HTERT RPE-1 (cell line): ENCODE data around the gene ZBTB20.

Experiments used
- in situ Hi-C: fragments of 300-500 bp; cut with MboI; formaldehyde crosslinking; loops from 4 replicates; pipeline ENCODE4 v1.14.3; 2020; ENCODE audit warnings: low sequenced_read_pairs

The ZBTB20 gene

DNA sequence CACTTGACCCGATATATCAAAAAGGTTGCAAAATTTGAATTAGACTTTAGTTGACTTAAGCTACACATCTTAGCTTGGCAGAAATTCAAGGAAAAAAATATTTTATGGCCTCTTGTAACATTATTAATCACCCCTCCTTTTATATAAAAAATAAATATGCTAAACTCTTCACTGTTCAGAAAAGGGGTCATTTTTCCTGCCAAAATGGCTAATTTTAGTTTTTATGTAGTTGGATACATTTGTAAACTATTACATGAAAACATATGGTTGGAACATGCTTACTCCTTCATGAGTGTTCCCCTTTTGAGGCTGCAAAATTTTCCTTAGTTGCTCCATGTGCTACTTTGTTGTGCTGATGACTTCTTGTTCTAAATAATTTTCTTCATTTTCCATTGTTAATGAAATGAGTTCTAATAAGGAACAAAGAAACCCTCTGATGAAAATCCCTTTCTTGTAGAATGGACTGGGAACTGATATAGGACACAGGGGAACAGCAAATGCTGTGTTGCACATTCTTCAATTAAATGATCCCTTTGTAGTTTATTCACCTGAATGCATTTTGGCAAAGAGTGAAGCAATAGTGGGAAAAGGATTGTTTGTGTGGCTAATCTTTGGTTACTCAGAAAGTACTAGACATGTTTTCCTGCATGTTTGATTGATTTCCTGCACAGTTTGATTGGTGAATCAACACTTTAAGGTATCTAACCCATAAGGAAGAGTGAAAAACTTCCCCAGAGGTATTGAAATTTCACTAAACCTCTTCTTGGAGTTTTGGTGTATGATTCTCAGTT, 503.9 kb downstream of the ZBTB20 start:
- in situ Hi-C loops: no loop called here

DNA sequence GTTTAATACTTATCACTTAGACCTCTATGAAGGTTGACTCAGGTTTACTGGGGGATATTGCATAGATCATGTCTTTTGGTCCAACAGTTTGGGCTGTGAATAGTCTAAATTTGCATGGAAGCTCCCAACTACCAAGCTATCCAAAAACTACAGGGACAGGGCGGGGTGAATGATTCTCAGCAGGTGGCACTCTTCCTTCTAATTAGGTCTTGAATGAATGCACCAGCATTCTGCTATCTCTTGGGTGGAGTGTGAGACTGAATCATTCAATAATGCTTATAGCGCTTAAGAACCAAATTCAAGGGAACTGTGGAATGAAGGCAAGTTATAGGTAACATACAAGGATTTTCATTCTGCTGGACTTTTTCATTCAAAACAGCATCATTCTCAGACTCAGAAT, 507.0 kb downstream of the ZBTB20 start:
- in situ Hi-C loops: no loop called here

DNA sequence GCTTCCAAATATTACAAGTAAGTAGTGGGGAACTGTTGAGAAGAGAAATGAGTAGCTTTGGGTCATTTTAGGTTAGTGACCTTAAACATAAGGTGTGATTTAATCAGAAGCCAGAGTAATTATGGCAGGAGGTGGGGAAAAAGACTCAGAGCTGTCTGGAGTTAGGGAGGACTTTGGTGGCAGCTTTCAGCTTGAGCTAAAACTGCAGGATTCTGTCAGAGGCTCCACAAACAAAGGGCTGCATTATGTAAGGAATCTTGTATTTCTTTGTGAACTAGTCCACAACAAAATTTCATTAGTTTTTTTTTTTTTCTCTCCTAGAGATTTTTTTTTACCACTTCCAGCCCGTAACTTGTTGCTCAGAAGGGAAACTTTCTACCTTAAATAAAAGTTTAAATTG, 507.9 kb downstream of the ZBTB20 start:
- in situ Hi-C loops: no loop called here

DNA sequence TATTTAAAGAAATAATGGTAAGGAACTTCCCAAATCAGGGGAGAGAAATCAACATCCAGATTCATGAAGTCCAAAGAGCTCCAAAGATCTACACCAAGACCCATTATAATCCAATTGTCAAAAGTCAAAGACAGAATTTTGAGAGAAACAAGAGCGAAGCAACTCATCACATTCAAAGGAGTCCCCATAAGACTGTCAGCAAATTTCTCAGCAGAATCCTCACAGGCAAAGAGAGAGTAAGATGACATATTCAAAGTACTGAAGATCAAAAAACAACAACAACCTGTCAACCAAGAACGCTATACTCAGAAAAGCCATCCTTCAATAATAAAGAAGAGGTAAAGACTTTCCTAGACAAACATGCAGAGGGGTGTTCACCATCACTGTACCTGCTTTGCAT, 511.2 kb downstream of the ZBTB20 start:
- in situ Hi-C loops: no loop called here

DNA sequence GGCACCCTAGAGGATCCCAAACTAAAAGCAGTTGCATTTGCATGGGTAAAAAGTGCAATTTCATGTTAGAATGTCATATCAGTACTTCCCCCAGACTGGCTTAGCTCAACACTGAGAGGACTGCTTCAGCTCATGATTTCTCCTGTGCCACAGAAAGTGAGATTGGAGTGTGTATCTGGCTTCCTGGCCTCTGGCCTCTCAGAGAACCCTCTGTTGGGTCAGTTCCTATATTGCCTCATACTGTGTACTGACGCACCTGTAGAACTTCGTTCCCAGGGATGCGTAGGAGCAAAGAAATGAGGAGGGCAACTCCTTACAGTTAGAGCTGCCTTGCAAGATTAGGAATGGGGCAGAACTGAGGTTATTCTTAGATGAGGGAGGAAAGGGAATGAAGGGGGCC, 512.5 kb downstream of the ZBTB20 start:
- in situ Hi-C loops: no loop called here

DNA sequence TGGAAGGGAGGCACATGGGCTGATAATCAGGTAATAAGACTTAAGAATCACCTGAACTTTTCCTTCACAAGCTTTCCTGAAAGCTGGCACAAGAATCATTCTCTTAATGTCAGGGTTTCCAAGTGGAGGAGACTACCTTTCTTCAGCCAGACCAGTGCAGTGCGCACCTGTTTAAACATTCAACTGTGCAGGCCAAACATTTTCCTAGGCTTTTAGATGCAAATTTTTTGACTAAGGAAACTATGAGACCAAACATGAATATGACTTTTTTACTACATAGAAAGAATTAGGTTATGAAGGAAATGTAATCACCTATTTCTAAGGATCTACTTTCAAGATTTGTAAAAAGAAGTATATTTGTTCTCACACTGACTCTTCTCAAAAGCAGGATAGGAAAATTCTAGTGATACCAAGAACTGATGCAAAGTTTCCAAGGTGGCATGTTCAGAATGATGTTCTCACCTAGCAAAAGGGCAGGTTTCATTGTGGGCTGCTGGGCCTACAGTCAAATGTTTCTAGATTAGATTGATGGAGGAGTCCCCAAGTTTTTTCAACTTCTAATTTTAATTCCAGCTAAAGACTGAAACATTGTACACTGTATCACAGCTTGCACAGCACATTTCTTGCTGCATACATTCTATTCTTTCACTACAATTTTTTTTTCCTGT, 514.2 kb downstream of the ZBTB20 start:
- in situ Hi-C loops: no loop called here

DNA sequence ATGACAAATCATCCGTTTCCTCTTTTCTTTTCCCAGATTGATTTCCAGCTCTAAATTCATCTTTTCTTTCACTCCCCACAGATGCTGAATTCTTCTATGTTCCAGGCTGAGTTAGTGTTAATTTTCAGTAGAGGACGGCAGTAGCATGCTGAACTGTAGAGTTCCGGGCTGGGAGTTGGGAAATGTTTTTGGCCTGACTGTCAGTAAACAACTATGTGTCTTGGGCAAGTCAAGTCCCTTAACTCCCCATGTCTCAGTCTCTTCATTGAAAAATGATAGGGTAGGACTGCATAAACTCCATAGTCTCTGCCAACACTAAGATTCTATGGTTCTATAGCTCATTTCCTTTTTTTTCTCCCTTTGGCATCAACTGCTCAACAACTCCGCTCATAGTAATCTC, 519.3 kb downstream of the ZBTB20 start:
- in situ Hi-C loops: no loop called here

DNA sequence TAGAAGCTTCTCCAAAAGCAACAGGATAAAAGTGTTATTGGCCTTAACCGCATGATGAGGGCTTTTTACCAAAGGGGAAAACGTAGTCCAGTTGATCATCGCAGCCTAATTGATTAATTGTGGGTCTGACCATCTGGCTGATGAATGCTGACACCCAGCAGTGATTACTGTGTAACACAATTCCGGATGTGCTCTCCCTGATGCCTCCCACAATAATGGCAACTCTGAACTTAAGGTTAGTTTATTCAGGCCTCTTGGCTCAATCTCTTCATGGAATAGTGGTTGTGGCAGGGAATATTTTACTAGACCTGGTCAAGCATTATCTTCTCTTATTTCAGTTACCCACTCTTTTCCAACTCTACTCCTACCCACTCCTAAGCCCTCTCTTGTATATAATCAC, 520.3 kb downstream of the ZBTB20 start:
- in situ Hi-C loops: no loop called here

DNA sequence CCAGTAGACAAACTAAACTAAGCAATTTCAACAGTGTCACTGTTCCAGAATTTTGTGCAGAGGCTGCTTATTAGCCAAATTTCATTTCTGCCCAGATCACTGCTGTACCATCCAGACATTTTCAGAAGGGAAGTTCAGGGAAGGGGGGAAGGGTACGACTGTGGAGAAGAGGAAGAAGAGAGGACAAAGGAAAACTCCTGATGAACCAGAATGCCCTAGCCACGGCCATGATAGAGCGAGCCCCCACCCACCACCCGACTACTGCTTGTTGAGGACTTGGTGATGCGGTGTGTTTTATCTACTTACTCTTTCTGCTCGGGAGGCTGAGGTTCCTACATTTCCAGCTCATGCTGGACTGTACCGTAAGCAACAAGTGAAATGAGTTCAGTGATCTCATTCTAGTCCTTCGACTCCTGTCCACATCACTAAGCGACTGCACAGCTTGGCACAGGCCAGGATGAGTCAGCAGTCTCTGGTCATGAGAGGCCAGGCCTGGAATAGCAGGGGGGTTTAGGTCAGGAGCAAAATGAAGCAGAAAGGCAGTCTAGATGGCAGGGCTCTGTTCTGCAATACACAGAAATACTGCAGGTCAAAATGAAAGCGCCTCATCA, 522.4 kb downstream of the ZBTB20 start:
- in situ Hi-C loops: no loop called here

DNA sequence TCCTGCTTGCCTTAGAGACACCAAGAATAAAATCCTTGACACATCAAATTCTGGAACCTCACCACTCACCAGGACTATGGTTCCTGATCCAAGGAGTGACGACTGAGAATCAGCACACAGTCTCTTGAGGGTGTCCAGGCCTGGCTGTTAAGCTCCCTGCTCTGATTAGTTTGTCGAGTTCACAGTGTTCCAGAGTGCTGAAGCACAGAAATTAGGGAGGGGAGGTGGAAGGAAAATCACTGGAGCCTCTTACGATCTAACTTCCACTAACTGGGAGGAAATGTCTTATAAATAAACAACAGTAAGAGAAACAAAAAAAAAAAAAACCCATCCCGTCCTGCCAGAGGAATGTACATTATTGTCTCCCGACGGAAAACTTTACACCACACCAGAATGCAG, 523.0 kb downstream of the ZBTB20 start:
- in situ Hi-C loops: no loop called here

DNA sequence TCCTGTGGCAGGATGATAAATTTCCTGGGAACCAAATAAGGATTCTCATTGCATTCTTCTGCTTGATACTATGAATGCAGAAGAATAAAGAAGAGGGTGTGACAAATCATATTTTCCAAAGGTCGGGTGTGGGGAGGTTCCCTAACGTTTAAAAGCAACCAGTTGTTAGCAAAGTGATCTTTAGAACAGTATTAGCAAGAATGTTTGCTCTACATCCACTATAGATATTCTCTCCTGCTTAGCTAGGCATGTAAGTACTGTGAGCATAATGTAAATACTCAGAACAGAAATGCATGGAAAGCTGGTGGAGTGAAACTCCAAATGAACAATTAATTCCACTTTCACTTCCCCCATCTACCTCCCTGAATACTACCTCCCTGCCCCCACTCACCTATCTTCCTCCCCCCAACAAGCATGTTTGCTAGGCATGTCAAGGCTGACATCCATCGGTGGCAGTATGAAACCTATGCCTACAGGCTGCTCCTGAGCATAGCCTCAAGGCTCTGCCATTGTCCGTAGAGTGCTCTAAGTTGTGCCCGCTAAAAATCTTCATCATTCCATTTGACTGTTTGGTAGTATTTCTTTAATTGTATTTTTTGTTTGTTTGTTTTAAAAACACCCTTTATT, 523.6 kb downstream of the ZBTB20 start:
- in situ Hi-C loops: no loop called here

DNA sequence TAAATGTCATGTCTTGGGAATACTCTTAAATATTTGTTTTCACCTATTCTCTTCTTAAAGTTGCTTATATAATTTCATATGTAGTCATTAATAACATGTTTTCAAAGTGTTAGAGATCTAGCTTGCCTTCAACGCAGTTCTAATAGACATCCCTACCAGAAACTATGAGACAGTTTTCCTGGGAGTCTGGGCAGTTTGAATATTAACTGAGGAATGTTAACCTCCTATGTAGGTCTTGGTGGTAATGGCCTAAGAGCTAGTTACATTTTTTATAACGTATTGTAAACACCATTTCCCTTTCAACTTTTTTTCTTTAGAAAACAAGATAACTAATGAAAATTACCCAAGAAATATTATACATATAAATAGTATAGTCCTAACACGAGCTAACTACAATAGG, 525.1 kb downstream of the ZBTB20 start:
- in situ Hi-C loops: no loop called here

DNA sequence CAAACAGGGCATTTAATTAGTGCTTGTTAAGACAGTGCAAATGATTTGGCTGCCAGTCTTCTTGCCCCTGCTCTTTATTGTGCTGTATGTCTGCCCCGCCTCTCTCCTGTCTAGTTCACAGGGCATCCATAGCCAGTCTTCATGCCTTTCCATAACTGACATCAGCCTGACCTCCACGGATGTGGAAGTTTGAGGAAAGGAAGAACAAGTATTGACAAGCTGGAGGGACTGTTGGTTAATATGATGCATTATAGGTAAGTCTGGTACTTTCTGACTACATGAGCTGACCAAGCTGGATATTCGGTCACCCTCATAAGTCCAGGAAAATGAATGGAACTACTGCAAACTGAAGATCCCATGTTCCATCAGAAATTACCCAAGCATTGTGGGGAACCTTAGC, 527.3 kb downstream of the ZBTB20 start:
- in situ Hi-C loops: no loop called here

DNA sequence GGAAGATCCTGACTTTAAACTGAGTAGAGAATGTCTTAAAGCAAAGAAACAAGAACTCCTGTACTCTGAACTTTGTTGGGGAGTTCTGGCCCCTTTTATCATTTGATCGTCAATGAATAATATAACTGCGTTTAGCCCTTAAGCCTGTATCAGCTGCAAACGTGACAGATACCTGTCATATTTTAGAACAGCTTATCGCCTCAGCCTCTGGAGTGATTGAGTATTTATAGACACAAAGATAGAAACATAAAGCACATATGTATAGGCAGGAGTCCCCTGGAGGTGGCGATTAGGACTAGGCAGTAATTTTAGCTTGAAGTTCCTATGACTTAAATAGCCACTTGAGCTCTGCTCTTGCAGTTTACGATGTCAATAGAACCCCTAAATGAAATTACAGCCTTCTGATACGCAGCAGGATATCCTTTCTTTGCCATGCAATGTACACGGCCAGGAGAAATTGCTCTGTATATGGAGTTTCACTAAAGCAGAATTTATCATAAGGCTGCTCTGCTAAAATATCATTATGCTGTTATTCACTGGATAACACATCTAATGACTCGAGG, 531.5 kb downstream of the ZBTB20 start:
- in situ Hi-C loops: no loop called here

DNA sequence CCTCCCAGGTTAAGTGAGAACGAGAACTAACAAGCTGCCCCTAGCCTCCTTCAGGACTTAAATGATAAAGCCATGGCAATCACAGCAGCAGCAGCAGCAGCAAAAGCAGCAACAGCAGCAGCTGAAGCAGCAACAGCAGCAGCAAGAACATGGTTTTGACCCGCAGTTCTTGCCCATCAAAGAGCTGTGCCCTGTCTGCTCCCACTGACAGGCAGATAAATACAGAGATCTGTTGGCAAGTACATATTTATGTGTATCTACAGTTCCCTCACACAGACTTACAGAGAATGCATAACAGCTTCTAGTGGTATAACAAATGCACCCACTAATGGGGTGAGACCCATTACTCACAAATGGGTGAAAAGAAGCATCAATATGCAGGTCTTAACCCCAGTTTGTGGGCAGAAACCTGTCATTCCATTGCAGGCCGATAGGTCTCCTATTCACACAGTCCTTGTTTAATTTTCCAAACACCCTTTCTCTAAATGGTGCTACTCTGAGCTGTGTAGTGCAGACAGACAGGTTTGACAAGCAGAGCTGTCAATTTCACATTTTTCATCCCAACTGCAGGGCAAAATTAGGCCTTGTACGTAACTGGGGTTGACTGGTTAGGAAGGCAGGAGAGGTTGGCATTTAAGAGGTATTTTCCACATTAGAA, 537.0 kb downstream of the ZBTB20 start:
- in situ Hi-C loops: no loop called here

DNA sequence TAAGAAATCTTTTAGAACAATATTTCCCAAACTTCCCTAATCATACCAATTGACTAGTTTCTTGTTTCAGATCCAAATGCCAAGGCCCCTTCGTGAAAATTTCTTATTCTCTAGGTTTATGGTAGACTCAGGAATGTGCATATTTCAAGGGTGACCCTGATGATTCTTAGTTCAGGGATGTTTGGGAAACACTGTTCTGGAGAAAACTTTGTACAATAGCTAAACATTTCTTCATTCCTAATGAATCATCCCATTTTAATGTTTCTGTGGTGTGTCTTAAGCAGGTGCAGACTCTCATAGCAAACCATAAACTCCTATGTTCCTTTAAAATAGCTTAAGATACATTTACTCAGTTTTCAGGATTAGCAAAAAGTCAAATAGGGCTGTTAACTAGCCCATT, 538.8 kb downstream of the ZBTB20 start:
- in situ Hi-C loops: no loop called here

DNA sequence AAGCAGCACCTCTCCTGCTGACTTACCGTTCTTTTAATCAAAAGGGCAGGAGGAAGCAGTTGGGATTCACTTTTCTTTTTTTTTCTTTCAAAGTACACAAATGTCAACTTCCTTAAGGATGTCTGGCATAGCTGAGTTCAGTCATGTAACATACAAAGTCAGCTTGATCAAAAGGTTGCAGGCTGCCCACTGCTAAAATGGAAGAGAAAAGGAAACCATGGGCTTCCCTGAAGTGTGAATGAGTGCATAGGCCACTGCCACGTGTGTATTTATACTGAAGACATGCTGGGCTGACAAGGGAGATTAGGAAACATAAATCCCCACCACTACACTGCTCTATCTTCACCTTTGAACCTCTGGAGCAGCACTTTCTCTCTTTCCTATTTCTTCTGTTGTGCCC, 540.8 kb downstream of the ZBTB20 start:
- in situ Hi-C loops: no loop called here

DNA sequence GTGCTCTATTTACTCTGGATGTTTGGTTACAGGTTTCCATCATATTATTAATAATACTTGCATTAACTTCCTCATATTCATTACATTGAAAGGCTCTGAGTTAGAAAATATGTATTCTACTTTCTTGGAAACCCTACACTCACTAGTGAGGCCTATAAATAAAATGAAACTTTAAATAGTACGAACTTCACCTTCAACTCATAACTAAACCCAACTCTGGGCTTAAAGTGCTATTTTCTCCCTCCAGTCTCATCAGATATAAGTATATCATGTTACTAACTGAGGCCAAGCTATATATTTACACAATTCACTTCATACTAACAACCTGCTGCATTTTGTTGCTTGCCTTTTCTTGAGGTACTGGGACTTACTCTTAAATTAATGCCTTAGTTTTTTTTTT, 546.5 kb downstream of the ZBTB20 start:
- in situ Hi-C loops: no loop called here

DNA sequence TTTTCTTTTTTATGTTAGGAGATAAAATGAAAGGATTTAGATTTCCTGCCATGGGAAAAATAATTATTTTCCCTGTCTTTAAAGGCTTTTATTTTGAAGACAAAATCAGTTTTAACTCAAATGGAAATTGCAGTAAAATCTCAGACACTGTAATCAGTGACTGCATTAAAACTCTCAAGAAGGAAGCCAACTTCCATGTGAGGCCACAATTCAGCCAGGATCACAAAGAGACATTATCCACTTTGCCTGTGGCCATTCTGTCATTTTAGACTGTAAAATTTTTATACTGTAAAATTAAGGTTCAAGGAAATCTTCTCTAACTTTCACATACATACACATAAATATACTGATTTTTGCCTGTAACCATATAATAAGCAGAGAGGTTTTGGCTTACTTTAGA, 549.2 kb downstream of the ZBTB20 start:
- in situ Hi-C loops: no loop called here

DNA sequence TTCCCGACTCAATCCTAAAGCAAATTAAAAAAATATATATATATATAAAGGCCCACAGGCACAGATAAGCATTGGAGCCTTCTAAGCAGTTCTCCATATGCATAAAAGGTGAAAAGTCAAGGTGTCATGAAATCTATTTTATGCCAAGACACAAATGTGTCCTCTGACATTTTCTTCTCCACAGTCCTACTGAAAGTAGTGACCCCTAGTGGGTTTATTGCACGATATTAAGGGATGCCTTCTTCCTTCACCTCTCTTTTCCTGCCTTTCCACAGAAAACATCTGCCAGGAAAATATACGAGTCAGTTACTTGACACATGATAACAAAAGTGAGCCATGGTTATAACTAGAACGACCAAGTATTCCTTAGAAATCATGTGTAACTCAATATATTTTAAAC, 550.1 kb downstream of the ZBTB20 start:
- in situ Hi-C loops: no loop called here

DNA sequence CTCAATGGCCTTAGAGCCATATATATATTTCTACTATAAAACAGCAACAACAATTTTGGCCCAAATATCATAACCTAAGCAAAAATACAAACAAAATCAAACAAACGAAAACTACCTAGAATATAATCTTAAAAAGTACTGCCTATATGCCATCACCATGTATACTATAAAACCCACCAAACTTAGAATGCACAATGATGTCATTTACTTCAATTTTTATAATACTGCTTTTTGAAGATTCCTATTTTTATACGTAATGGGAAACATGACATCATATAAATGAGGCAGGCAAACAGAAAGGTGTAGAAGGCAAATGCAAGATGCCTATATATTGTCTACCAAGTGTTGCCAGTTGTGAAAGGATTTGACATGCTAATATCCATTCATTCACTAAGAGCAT, 550.9 kb downstream of the ZBTB20 start:
- in situ Hi-C loops: no loop called here
